Fibroblast of the conjunctiva (primary cell): ENCODE measurements around the gene NRP2.

Source experiments
- DNase-seq: peaks from one replicate; pipeline ENCODE4 v3.0.0-alpha.2; 2010; ENCODE audit warnings: low read depth

The NRP2 gene

DNA sequence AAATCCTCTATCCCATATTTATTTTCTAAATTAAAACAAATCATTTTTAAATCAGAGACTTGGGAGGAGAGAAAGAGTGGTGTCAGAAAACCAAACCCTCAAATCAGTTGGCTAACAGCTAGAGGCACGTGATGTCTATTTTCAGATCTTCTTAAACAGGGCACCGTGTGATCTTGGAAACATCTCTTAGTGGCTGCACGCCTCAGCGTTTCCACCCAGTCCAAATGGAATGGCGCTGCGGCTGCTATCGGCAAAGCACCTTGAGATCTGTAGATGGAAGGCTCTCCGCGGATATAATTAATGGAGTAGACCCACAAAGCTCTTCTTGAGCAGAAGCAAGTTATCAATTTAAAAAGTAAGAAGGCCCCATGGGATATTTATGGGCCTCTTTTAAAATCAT lies 50.0 kb downstream of the NRP2 start:
- DNase-seq, result no peak

DNA sequence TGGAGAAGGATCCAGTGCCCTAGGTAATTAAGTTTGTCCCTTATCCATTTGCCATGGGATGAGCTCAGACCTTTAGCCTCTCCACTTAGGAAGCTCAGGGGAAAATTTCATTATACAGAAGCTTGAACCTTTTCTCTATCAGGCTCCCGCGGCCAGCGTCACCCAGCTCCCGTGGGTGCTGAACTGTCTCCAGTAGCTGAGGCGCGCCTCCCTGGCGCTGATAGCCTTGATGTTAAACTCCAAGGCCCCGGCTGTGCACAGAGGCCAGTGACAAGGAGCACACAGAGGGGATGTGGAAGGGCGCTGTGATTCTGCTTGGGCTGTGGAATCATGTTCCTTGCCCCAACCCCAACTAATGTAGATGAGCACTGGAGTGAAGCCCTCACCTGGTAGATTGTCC lies 50.8 kb downstream of the NRP2 start:
- no peak for DNase-seq

DNA sequence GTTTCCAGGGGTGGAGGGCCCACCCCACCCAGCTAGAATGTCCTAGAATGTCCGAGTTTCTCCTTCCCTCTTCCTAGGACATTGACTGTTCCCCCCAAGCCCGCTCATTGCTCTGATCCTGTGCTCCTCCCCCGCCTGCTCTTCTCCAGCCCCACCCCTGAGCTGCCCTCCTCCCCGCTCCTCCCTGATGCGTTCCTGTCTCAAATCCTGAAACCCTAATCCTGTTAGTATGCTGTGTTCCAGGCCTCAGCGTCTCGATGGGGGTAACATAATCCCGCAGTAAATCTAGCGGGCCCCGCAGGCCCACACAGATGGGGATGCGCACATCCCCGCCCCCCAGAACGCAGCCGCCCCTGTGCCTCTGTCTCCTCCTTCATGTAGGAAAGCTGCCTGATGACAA lies 51.3 kb downstream of the NRP2 start:
- no peak for DNase-seq

DNA sequence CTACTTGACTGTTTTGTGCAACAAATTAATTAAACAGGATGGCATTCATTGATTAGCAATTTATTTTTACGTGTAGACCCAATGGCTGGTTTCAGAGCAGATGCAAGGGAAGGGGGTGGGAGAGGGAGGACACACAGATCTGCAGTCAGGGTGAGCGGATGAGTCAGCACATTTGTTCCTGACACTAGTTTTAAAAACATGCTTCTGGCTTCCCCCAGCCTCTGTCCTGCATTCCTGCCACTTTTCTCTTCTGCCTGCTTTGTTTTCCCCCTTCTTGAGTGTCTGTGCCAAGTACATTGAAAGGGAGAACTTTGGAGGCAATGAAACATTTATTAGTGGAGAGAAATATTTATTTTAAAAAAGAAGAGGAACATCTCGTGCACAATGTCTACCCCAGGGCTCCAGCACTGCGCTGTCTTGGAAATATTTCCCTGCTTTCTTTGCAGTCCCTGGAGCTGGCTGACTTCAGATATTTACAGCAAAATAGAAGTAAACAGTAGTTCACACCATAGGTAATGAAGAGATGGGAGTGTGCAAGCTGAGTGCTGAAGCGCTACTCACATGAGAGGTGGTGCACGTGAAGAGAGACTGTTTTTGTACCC lies 52.2 kb downstream of the NRP2 start:
- peak; percentile 84 for DNase-seq

DNA sequence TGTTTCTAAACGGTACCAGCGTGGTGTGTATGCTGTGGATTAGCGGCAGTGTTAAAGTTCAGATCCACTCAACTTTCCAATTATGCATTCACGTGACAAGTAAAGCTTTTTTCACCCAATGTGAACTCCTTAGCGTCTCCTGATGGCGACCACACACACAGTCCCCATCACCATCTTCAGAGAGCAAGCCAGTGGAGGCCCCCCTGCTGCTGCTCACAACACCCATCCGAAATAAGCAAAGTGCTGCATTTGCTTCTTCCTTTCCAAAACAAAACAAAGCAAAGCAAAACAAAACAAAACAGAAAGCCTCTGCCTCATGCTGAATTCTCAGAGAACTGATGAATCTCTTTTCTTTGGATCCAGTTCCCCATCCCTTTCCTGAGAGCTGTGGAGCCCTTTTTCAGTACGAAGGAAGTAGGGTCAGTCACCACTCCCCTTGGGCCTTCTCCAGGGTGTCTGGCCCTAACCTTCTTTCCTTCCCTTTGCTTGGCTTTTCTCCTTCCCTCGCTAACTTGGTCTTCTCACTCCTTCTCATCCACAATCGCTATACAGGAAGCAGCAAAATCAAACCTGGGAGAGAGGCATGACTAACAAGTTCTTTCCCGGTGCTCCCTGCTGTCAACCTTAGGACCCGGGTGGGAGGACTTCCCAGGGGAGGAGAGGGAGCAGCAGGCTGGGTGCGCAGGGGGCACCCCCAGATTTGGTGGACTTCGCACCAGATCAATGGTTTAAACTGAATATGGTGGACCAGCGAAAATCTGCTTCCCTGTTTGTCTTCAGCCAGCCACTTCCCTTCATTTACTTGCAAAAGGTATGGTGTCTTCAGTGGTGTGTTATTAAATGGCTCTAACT lies 56.0 kb downstream of the NRP2 start:
- DNase-seq, result no peak

DNA sequence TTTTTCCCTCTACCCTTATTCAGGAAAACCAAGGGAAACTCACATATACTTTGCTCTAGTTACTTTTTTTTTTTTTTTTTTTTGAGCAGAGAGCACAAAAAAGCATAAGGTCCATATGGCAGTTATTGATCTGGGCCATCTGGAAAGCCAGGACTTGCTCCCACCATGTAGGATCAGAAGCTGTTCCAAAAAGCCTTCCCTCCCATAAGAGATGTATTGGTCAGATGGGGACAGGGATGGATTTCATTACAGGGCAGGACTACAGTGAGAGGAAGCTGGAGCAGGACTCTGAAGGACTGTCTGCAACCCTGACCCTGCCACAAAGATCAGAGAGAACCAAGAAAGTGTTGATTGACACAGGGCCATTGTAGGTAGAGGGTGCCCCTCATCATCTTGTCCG lies 57.3 kb downstream of the NRP2 start:
- DNase-seq, result no peak

DNA sequence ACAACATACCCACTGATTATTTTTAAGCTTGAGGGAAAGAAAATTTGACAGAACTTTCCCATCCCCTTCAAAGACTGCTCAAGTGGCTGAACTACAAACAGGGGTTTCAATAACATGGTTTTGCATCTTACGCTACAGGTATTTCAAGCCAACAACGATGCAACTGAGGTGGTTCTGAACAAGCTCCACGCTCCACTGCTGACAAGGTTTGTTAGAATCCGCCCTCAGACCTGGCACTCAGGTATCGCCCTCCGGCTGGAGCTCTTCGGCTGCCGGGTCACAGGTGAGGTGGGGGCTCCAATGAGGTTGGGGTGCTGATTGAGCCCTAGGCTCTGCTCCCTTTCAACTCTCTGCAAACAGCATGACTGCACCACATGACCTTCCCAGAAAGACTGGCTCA lies 58.1 kb downstream of the NRP2 start:
- no peak for DNase-seq

DNA sequence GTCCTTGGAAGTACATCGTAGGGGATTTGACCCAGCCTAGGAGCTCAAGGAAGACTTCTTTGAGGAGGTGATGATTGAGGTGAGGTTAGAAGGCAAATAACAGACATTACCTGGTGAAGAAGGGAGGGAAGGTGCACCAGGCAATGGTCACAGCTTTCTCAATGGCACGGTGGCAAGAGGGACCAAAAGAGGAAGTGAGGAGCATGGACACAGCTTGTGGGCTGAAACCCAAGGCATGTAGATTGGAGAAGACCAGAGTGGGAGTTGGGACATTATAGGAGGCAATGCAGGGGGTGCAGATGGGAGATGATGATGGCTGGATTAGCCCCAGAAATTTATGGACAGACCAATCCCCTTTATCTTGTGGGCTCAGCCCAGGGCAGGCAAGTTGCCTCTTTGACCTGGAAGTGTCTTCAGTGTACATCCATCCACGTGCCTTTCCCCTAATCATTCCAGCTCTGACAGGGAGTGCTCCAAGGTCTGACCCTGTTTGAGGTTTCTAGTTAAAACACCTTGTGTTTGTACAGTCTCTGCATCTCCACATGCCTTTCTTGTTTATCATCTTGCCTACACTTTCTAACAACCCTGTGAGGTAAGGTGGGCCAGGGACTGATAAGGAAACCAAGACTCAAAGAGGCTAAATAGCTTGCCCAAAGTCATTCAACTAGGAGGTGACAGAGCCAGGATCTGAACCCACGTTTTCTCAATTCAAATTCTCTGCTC lies 59.1 kb downstream of the NRP2 start:
- DNase-seq, result no peak

DNA sequence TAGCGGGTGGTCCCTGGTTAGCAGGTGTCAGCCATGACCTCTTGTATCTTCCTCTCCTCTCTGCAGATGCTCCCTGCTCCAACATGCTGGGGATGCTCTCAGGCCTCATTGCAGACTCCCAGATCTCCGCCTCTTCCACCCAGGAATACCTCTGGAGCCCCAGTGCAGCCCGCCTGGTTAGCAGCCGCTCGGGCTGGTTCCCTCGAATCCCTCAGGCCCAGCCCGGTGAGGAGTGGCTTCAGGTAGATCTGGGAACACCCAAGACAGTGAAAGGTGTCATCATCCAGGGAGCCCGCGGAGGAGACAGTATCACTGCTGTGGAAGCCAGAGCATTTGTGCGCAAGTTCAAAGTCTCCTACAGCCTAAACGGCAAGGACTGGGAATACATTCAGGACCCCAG lies 60.8 kb downstream of the NRP2 start:
- no peak for DNase-seq

DNA sequence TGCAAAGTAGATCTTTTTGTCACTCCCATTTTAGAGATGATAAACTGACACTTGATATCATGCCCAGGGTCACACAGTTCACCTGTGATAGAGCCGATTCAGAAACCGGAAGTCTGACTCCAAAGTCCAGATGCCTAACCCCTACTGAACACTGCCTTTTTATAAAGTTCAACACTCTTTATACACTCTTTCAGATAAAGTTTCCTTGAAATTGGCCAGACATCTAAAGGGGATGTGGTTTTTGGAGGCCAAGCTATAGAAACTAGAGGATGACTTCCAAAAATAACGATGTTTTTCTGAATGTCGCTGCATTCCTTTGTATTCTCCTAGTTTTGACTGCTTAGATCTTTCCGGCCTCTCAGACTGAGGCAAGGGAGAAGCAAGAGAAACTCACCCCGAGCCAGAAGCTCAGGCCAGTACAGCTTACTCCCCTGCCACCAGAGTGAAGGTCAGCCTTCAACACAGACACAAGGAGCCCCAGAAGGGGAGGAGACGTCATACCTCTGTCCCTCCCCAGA lies 61.8 kb downstream of the NRP2 start:
- no peak for DNase-seq

DNA sequence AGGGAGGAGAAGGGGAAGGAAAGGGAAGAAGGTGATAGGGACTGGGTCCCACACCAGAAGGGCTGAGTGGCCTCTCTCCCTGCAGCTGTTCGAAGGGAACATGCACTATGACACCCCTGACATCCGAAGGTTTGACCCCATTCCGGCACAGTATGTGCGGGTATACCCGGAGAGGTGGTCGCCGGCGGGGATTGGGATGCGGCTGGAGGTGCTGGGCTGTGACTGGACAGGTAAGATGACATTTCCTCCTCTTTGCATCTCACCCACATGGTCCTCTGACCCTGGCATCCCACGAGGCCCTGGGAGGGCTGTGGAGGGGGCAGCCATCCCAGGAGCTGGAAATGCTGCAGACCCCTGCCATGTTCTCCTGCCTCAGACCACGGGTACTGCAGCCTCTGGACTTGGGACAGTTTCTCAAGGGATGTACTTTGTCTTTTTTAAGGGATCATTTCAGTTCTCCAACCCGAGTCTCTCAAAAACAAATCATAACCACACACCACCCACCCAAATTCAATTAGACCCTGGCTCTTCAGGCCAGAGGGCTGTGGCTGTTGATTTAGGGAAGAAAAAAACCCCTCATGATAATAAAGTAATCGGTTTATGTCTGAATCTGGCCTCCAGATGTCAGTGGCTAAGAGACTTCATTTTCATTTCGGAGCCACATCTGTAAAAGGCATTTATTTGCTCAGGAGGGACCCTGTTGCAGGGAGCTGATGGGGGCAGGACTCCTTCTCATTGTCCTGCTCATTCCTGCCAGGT lies 63.5 kb downstream of the NRP2 start:
- no peak for DNase-seq

DNA sequence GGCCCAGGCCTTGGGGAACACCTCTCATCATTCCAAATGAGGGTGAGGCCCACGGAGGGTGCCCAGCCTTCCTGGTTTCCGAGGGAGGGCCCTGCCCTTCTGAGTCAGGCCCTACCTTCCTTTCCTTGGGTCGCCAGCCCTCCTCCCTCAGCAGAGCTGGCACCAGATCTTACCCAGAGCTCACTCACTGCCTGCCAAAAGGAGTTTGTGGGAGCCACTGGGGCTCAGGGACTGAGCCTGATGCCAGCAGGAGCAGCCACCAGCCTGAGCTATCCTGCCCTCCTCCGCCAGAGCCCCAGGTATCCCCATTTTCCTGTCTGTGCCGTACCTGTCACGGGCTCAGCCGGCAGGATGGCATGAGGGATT lies 64.1 kb downstream of the NRP2 start:
- no peak for DNase-seq

DNA sequence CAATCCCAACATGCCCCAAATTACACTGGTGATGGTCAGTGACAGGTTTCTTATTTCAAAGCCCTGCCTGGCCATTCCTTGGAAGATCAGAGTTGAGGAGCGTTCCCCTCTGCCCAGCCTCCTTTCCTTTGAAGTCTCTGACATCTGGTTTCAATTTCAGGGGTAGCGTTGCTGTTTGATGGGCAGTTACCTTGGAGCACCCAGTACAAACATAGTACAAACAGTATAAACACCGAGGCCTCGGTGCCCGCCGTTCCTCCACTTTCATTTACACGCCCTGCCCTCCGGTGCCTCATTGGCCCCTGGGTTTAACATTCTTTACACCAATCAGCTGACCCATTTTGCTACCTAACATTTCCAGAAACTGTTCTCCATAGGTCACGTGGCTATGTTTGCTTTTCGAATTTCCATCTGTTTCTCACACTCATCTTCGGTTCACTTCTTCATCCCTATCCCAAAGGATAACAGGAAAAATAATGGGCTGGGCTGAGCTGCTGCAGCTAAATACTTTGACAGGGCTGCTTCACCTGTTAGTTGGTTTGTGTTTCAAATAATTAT lies 65.6 kb downstream of the NRP2 start:
- DNase-seq, result no peak

DNA sequence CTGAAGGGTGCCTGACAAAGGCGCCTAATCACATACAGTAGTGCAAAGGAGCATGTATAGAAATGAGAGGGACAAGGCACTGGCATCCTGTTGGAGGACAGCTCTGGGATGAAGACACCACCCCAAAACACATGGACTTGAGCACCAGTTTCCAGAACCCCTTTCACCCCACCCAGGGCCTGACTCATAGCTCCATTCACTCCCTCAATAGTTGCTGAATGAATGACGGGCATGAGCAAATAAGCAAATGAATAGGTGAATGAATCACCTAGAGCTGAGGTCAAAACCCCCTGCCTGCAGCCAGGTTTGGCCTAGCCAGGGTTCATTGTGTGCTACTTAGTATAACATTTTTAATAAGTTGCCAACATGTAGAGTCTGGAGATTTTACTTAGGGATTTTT lies 66.3 kb downstream of the NRP2 start:
- no peak for DNase-seq

DNA sequence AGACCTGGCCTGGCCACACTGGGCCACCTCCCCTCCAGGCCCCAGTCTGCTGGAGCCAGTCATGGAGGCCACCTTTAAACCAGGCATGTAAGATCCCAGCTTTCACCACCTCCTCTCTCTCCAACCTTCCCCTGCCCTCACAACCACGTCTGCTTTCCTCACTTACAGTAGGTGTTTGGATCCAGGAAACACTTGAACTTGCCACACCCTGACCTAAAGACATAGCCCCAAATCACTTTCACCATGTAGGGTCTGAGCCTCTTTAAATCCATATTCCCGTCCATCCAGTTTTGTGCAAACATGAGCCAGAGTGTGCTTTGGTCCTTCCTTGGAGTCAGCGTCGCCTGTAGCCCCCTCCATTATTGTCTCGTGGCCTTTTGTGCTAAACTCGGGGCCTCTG lies 66.8 kb downstream of the NRP2 start:
- no peak for DNase-seq

DNA sequence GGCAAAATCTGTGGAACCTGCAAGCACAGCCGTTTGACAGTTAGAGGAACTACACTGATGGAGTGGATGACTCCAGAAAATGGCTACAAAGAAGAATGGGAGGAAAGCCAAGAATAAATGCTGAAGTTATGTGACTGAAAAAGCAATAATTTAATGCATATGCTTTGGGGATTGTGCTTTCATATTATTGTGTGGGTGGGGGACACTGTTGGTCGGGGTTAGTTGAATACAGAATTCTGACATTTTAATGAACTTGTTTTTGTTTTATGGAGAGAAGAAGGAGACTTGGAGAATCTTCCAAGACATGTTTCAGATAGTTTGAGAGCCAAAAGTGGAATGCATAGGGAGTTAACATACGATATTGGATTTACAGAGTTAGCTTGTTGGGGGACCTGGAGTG lies 68.5 kb downstream of the NRP2 start:
- DNase-seq, result no peak

DNA sequence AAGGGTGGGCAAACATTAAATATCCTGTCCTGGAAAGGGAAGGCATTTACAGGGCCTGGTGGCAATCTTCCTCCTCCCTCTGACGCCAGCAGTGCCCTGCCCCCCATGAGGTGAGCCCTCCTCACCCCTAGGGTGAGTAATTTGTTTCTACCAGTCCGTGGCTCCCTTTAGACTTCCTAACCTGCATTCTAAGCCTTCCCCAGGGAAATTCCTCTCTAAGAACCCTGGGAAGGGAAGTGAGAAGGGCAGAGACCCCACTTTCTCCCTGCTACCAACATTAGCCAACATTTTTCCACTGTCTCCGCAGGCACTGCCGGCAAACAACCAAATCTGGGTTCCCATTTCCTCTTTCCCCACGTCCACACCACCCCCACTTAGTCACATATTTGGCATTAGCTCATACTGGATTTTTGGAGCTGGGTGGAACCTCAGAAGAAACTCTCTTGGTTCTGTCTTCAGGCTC lies 69.3 kb downstream of the NRP2 start:
- DNase-seq, result no peak

DNA sequence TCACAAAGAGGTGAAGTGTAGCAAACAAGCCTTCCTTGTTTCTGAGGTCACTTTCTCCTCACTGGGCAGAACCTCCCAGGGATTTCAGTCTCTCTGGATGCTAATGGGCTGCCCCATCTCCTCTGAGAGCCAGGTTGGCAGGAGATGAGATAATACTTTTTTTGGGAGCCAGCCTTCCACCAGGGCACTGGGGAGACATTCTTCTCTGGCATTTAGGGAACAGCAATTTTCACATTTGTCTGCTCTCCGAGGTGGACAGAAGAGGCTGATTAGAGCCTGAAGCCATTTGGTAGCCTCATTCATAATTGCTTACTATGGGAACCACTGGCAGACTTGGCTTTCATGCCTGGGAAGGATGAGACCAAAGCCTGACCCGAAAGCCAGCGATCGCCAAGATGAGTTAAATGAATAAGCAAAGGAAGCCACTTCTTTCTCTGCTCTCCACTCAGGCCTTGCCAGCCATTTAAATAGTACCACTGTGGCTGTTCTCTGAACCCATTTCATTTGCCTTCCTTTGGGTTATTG lies 70.1 kb downstream of the NRP2 start:
- DNase-seq, result no peak

DNA sequence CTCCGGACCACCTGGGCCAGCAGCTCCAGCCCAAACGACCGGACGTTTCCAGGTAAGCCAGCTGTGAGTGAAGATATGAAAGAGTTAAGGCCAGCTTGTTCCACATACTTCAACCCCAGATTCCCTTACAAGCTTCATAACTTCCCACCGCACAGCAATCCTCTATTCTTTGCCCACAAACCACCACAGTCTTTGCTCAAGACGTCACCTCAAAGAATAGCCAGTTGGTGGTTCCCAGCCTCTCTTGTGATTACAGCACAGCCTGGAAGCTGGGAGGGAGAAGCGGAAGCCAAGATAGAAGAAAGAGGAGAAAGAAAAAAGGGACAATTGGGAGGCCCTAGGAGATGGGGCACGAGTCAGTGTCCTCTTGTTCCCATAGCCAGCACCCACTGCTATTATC lies 70.6 kb downstream of the NRP2 start:
- DNase-seq, result no peak

DNA sequence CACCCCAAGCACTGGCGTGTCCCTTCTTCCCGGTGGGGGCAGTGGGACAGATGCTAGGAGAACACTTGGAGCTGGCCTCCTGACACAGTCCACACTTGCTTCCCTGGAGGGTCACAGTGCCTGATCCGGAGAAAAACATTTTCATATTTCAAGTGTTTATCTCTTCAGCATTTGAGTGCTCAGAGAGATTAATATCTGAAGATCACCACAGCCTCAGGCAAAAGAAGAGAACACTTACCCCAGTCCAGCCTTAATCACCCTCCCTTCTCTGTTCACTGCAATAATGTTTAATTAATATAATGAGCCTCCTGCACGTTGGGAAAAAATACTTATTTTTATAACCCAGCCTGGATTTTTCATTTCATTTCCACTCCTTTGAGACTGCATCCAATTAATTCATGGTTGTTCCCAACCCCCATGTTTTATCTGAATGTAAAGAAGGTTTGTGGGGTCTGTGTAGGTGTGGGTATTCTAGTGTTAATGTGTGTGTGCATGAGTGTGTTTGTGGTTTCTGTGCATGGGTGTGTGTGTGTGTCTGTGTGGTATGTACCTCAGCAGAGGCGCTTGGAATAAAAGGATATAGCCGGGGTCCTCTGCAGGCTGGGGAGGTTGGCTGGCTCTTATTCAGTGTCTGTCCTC lies 72.1 kb downstream of the NRP2 start:
- no peak for DNase-seq

DNA sequence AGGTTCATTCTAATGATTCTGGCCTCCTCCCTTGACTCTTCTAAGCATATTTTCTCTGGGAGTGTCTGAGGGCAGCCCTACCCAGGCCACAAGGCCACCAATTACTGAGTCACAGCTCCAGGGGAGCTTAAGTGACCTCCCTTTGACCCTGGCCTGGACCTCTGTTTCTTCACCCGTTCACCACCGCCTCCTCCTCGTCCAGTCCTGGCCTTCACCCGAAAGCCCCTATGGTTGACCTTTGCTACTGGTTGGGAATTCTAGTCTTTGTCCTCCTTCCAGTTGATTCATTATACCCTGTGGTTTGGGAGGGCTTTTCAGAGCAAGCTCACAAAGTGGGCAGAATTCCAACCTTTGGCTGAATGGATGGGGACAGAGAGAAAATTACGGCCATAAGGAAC lies 72.6 kb downstream of the NRP2 start:
- DNase-seq, result no peak
